Left ventricle myocardium inferior (tissue), 1 donor: ENCODE results near the gene SMYD2. TPM values are rescaled to one million over a fixed set of nuclear protein-coding genes. Genes with fewer than 3 reads are reported as not detected.

Experiments used
- DNase-seq: peaks from one replicate; pipeline ENCODE4 v3.0.0-alpha.2; 2020
- H3K27ac ChIP-seq: fragments of 200-600 bp; replicated peaks from 2 replicates; pipeline ENCODE4 v1.8.0; 2021
- H3K27me3 ChIP-seq: fragments of 200-600 bp; 2 replicates; pipeline ENCODE4 v1.8.0; 2021; ENCODE audit warnings: low read depth
- H3K36me3 ChIP-seq: fragments of 200-600 bp; 2 replicates; pipeline ENCODE4 v1.8.0; 2021
- H3K4me1 ChIP-seq: fragments of 200-600 bp; 2 replicates; pipeline ENCODE4 v1.8.0; 2021
- H3K4me3 ChIP-seq: fragments of 200-600 bp; 2 replicates; pipeline ENCODE4 v1.8.0; 2021; ENCODE audit warnings: mild to moderate bottlenecking, moderate library complexity
- H3K9me3 ChIP-seq: fragments of 200-600 bp; replicated peaks from 2 replicates; pipeline ENCODE4 v1.8.0; 2021
- intact Hi-C: fragments of 100-400 bp; cut with micrococcal nuclease; formaldehyde crosslinking; loops from one replicate; pipeline ENCODE4 v1.11.0; 2022
- total RNA-seq: library from RNA; stranded (reverse); fragmentation: NEBNext Ultra II Directional; extraction: Animal tissue kit (Norgen Biotek cat#: 25700); gene quantifications from one replicate; pipeline ENCODE4 v1.2.1, GENCODE V29; 2021
- TF ChIP-seq, protein P1 (sequence below): fragments of 200-600 bp; IDR thresholded peaks from 2 replicates; pipeline ENCODE4 v1.8.0; 2021; ENCODE audit warnings: antibody characterized with exemption, mild to moderate bottlenecking, borderline replicate concordance
- donor health status: DM: no; HTN: yes; CAD: no; lungs with severe emphysema.

Gene SMYD2
- total RNA-seq, 1 donor from 2014 or later, result 247 TPM

- Histone ChIP-seq H3K4me3 (no peak overlapping the region), H3K9me3 (no peaks in the 10 kb centered on the region), H3K36me3 (peaks cover 57% of the 10 kb centered on the region), H3K4me1 (peaks cover 48% of the 10 kb centered on the region), H3K27me3 (no peaks in the 10 kb centered on the region), H3K27ac (peak overlapping the region; percentile 86)
- no peak for DNase-seq
- intact Hi-C loops, result no loop called here
- TF ChIP-seq, protein P1, sequence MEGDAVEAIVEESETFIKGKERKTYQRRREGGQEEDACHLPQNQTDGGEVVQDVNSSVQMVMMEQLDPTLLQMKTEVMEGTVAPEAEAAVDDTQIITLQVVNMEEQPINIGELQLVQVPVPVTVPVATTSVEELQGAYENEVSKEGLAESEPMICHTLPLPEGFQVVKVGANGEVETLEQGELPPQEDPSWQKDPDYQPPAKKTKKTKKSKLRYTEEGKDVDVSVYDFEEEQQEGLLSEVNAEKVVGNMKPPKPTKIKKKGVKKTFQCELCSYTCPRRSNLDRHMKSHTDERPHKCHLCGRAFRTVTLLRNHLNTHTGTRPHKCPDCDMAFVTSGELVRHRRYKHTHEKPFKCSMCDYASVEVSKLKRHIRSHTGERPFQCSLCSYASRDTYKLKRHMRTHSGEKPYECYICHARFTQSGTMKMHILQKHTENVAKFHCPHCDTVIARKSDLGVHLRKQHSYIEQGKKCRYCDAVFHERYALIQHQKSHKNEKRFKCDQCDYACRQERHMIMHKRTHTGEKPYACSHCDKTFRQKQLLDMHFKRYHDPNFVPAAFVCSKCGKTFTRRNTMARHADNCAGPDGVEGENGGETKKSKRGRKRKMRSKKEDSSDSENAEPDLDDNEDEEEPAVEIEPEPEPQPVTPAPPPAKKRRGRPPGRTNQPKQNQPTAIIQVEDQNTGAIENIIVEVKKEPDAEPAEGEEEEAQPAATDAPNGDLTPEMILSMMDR, result no peak
Measured at GRCh38 chr1:214360525-214361164, 79.7 kb downstream of the SMYD2 start.

DNA sequence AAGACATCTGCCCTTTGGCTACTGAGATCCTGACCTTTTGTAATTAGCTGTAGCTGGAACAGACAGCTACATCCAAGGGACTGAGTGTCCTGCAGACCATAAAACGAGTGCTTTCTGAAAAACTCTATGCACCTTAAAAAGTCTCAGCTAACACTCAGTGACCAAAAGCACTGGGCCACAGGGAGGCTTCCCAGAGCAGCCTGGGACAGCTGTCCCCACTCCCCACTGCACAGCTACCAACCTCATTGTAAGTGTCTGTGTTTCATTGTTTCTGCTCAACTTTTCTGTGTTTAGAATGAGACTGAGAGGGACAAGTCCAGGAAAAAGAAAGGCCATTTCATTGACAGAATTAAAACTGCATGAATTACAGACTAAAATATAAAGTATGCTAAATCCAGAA is 80.7 kb downstream of the SMYD2 start:
- TF ChIP-seq, protein P1, result no peak
- no peaks in the 10 kb centered on the region for H3K27me3 ChIP-seq
- H3K4me3 ChIP-seq, result no peak overlapping the region
- peaks cover 48% of the 10 kb centered on the region for H3K4me1 ChIP-seq
- DNase-seq, result no peak
- H3K27ac ChIP-seq, result peak overlapping the region; percentile 86
- peaks cover 47% of the 10 kb centered on the region for H3K36me3 ChIP-seq
- H3K9me3 ChIP-seq, result no peaks in the 10 kb centered on the region
- intact Hi-C loops, result no loop called here

DNA sequence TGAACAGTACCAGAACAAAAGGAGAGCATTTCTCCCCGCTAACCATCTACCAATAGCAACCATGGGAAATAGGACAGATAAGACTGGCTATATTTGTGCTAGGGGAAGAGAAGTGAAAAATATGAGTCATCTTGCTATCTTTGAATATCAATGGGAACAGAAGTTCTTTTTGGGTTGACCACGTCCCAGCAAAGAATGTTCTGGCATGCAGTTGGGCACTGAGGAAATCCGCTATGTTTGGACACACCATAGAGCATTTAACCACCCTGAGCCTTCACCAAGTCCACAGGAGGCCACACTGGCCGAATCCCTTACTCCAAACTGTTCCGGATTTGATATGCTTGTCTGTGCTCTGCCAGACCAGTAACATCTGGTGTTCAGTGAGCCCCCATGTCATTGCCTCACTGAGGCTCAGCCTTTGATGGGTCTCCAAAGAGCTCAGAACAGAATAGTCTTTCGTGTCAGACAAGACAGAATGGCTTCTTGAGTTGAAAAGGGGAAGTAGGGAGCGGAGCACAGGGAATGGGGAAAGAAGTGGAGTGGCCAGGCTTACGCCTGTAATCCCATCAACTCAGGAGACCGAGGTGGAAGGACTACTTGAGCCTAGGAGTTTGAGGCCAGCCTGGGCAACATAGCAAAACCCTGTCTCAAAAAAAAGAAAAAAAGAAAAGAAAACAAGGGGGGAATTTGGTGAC is 81.4 kb downstream of the SMYD2 start:
- intact Hi-C loops, result no loop called here
- H3K9me3 ChIP-seq, result no peaks in the 10 kb centered on the region
- peaks cover 40% of the 10 kb centered on the region for H3K36me3 ChIP-seq
- TF ChIP-seq, protein P1, result no peak
- H3K27me3 ChIP-seq, result no peaks in the 10 kb centered on the region
- no peak for DNase-seq
- H3K27ac ChIP-seq, result peak overlapping the region; percentile 86
- H3K4me1 ChIP-seq, result peaks cover 48% of the 10 kb centered on the region
- H3K4me3 ChIP-seq, result no peak overlapping the region

- Histone ChIP-seq H3K4me1 (peaks cover 48% of the 10 kb centered on the region), H3K27ac (peak overlapping the region; percentile 86), H3K27me3 (no peaks in the 10 kb centered on the region), H3K4me3 (no peak overlapping the region), H3K36me3 (peaks cover 40% of the 10 kb centered on the region), H3K9me3 (no peaks in the 10 kb centered on the region)
- DNase-seq, result no peak
- intact Hi-C loops, result no loop called here
- TF ChIP-seq, protein P1, result no peak
Measured at GRCh38 chr1:214363386-214363785, 82.4 kb downstream of the SMYD2 start.

DNA sequence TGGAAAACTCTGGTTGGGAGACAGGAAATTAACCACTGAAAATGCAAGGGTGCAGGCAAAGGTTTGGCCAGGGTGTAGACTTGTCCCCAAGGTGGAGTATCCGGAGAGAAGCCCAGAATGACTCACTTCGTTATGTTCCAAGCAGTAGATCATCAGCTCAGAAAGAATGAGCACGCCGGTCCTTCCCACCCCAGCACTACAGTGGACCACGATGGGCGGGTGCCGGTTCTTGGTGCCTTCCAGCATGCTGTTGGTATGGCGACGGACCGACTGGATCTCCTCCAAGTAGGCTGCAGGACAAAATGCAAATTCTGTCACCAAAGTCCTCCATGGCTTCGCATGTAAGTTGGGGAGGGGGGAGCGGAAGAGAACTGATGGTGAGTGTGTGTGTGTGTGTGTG is 83.4 kb downstream of the SMYD2 start:
- no peak overlapping the region for H3K4me3 ChIP-seq
- intact Hi-C loops, result no loop called here
- peaks cover 48% of the 10 kb centered on the region for H3K4me1 ChIP-seq
- no peaks in the 10 kb centered on the region for H3K9me3 ChIP-seq
- peak; percentile 62 for DNase-seq
- TF ChIP-seq, protein P1, result no peak
- H3K36me3 ChIP-seq, result peaks cover 43% of the 10 kb centered on the region
- H3K27ac ChIP-seq, result peak overlapping the region; percentile 86
- H3K27me3 ChIP-seq, result no peaks in the 10 kb centered on the region
